Ishikawa (cell line): ENCODE measurements around the gene CCDC91.

Experiments
- CEBPB ChIP-seq: IDR thresholded peaks from 2 replicates; pipeline ENCODE4 v1.6.1; 2012
- CREB1 ChIP-seq: IDR thresholded peaks from 2 replicates; pipeline ENCODE4 v1.6.1; 2012; ENCODE audit warnings: low read depth
- EGR1 ChIP-seq: IDR thresholded peaks from 2 replicates; pipeline ENCODE4 v1.6.1; 2012
- EP300 ChIP-seq: IDR thresholded peaks from 2 replicates; pipeline ENCODE4 v1.6.1; 2012; ENCODE audit warnings: borderline replicate concordance
- FOXM1 ChIP-seq: IDR thresholded peaks from 2 replicates; pipeline ENCODE4 v1.6.1; 2012; ENCODE audit warnings: low read depth, borderline replicate concordance
- NFIC ChIP-seq: IDR thresholded peaks from 2 replicates; pipeline ENCODE4 v1.6.1; 2012
- RAD21 ChIP-seq: IDR thresholded peaks from 2 replicates; pipeline ENCODE4 v1.6.1; 2012; ENCODE audit warnings: low read depth
- TAF1 ChIP-seq: IDR thresholded peaks from 2 replicates; pipeline ENCODE4 v1.6.1; 2012; ENCODE audit warnings: low read depth, mild to moderate bottlenecking
- TCF12 ChIP-seq: IDR thresholded peaks from 2 replicates; pipeline ENCODE4 v1.6.1; 2012; ENCODE audit warnings: low read depth
- TEAD4 ChIP-seq: IDR thresholded peaks from 2 replicates; pipeline ENCODE4 v1.6.1; 2012
- YY1 ChIP-seq: IDR thresholded peaks from 2 replicates; pipeline ENCODE4 v1.6.1; 2012; ENCODE audit warnings: low read depth
- ZBTB7A ChIP-seq: IDR thresholded peaks from 2 replicates; pipeline ENCODE4 v1.6.1; 2012; ENCODE audit warnings: low read depth
- TF ChIP-seq, protein P1 (sequence below): IDR thresholded peaks from 2 replicates; pipeline ENCODE4 v1.6.1; 2012
- TF ChIP-seq, protein P2 (sequence below): IDR thresholded peaks from 2 replicates; pipeline ENCODE4 v1.6.1; 2012; ENCODE audit warnings: low read depth, mild to moderate bottlenecking
- TF ChIP-seq, protein P3 (sequence below): IDR thresholded peaks from 2 replicates; pipeline ENCODE4 v1.6.1; 2012

Gene CCDC91

DNA sequence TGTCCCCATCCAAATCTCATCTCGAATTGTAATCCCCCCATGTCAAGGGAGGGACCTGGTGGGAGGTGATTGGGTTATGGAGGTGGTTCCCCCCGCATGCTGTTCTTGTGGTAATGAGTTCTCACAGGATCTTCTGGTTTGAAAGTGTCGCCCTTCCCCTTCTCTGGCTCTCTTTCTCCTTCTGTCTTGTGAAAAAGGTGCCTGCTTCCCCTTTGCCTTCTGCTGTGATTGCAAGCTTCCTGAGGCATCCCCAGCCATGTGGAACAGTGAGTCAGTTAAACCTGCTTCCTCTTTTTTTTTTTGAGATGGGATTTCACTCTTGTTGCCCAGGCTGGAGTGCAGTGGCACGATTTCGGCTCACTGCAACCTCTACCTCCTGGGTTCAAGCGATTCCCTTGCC, 104.0 kb downstream of the CCDC91 start:
- TF ChIP-seq TAF1 (no peak), TCF12 (no peak), ZBTB7A (no peak)

DNA sequence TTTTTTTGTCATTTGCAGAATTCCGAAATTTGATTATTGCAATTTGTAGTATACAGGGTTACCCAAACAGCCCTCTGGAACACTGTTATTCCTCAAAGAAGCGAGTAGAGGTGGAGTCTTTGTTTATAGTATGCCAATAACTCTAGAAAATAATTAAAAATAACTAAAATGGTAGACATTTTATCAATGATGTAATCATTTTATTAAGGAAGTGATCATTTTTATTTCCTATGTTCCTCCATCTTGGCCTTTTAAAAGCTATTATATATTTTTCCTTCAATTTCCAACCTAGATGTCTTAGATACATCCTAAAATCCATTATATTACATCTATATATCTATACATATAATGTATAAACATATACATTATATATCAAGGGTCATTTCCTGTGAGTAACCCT, 106.0 kb downstream of the CCDC91 start:
- TF ChIP-seq TEAD4: no peak
- no peak for TF ChIP-seq YY1
- TF ChIP-seq, protein P1, sequence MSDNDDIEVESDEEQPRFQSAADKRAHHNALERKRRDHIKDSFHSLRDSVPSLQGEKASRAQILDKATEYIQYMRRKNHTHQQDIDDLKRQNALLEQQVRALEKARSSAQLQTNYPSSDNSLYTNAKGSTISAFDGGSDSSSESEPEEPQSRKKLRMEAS: no peak
- TF ChIP-seq EGR1: no peak
- TF ChIP-seq CEBPB: no peak
- no peak for TF ChIP-seq RAD21
- no peak for TF ChIP-seq NFIC
- no peak for TF ChIP-seq CREB1
- TF ChIP-seq TAF1: no peak
- no peak for TF ChIP-seq FOXM1

DNA sequence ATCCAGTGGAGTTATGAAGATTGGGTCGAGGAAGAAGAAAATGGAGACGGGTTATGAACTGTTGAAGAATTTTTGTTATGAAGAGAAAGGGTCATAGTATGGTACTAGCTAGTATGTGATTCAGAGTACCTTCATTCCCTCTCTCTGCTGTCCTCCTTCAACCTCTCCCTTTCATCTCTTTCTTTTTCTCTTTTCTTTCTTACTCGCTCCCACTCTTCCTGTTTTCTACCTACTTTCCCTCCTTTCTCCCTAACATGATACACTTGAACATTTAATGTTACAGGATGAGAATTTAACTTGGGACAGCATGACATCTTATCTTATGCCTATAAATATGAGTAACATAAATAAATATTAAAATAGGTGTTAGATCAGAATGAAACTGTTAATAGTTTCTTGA, 112.9 kb downstream of the CCDC91 start:
- TF ChIP-seq CEBPB (no peak), FOXM1 (no peak), TCF12 (no peak), EP300 (no peak), TAF1 (no peak), TEAD4 (no peak), EGR1 (no peak), YY1 (no peak), NFIC (no peak), ZBTB7A (no peak), RAD21 (no peak), CREB1 (no peak)
- TF ChIP-seq, protein P2, sequence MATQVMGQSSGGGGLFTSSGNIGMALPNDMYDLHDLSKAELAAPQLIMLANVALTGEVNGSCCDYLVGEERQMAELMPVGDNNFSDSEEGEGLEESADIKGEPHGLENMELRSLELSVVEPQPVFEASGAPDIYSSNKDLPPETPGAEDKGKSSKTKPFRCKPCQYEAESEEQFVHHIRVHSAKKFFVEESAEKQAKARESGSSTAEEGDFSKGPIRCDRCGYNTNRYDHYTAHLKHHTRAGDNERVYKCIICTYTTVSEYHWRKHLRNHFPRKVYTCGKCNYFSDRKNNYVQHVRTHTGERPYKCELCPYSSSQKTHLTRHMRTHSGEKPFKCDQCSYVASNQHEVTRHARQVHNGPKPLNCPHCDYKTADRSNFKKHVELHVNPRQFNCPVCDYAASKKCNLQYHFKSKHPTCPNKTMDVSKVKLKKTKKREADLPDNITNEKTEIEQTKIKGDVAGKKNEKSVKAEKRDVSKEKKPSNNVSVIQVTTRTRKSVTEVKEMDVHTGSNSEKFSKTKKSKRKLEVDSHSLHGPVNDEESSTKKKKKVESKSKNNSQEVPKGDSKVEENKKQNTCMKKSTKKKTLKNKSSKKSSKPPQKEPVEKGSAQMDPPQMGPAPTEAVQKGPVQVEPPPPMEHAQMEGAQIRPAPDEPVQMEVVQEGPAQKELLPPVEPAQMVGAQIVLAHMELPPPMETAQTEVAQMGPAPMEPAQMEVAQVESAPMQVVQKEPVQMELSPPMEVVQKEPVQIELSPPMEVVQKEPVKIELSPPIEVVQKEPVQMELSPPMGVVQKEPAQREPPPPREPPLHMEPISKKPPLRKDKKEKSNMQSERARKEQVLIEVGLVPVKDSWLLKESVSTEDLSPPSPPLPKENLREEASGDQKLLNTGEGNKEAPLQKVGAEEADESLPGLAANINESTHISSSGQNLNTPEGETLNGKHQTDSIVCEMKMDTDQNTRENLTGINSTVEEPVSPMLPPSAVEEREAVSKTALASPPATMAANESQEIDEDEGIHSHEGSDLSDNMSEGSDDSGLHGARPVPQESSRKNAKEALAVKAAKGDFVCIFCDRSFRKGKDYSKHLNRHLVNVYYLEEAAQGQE: no peak
- TF ChIP-seq, protein P3, sequence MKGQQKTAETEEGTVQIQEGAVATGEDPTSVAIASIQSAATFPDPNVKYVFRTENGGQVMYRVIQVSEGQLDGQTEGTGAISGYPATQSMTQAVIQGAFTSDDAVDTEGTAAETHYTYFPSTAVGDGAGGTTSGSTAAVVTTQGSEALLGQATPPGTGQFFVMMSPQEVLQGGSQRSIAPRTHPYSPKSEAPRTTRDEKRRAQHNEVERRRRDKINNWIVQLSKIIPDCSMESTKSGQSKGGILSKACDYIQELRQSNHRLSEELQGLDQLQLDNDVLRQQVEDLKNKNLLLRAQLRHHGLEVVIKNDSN: no peak
- TF ChIP-seq, protein P1: no peak

DNA sequence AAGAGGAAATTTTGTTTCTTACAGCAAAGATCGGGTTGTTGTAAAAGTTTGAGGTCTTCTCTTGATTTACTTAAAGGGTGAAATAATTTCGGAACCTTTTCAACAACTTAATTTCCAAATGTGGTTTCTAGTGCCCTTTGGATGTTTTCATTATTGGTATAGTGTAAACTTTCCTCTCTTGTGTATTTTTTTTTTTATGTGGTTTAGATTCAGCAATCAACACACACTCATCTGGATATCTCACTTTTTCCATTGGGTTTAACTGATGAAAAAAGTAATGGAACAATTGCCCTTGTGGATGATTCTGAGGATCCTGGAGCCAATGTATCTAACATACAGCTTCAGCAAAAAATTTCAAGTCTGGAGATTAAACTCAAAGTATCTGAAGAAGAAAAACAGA, 116.3 kb downstream of the CCDC91 start:
- TF ChIP-seq, protein P3: no peak
- TF ChIP-seq, protein P1: no peak
- TF ChIP-seq TAF1: no peak
- no peak for TF ChIP-seq EP300
- no peak for TF ChIP-seq CREB1
- TF ChIP-seq TEAD4: no peak
- TF ChIP-seq FOXM1: no peak

DNA sequence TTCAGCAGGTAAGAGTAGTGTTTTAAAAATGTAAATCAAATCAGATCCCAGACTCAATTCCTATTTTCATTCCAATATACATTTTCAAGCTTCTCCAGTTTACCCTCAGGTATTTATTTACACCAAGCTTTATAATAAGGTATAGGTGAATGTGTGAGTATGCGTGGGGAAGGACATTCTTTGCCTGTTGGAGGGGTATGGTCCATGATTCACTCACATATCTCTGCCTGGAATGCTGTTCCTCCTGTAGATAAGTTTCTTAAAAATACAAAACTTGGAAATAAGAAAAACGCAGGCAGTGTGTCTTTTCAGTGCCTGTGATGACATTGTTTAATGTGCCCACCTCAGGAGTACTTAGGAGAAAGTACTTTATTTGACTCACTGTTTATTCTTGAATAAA, 118.6 kb downstream of the CCDC91 start:
- TF ChIP-seq RAD21 (no peak), FOXM1 (no peak), EP300 (no peak), CEBPB (no peak), NFIC (no peak), CREB1 (no peak), TEAD4 (no peak), EGR1 (no peak)
- TF ChIP-seq, protein P2: no peak

DNA sequence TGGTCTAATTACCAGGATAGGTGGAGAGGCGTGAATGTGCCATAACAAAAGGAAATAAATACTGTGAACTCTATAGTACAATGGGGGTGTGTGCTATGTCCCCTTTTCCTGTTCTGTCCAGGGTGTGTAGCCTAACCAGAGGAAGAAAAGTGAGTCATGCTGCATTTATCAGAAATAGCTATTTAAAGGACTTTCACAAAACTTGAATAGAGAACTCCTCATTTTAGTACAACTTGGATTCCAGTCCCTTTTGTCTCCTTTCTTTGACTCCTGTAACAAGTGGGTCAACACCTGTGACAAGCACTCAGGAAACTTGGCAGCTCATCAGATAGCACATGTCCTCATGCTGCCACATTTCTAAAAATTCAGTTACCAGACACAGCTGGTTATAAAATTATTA, 123.4 kb downstream of the CCDC91 start:
- TF ChIP-seq FOXM1 (no peak), EGR1 (no peak), YY1 (no peak), CREB1 (no peak), CEBPB (no peak), ZBTB7A (no peak), TEAD4 (no peak), EP300 (no peak), RAD21 (no peak), TCF12 (no peak), TAF1 (no peak), NFIC (no peak)
- TF ChIP-seq, protein P3: no peak
- TF ChIP-seq, protein P1: no peak
- TF ChIP-seq, protein P2: no peak
